Mucosa of stomach (tissue), 1 donor: ENCODE results near the gene PGPEP1.
"Not testable (repeated sequence)": the region's sequence is repeated elsewhere in the genome, so short reads cannot be mapped to it uniquely, and the experiment has no call there.

Experiments used
- H3K27me3 ChIP-seq: one replicate; pipeline ENCODE4 v1.7.0; 2013; ENCODE audit warnings: mild to moderate bottlenecking, low read length; ENCODE audit not compliant: control insufficient read depth, insufficient read depth
- H3K36me3 ChIP-seq: one replicate; pipeline ENCODE4 v1.7.0; 2013; ENCODE audit warnings: low read length; ENCODE audit not compliant: control insufficient read depth, insufficient read depth
- H3K4me1 ChIP-seq: one replicate; pipeline ENCODE4 v1.7.0; 2013; ENCODE audit warnings: mild to moderate bottlenecking, low read length; ENCODE audit not compliant: control insufficient read depth, insufficient read depth
- H3K4me3 ChIP-seq: one replicate; pipeline ENCODE4 v1.7.0; 2013; ENCODE audit warnings: low read length
- H3K9ac ChIP-seq: one replicate; pipeline ENCODE4 v1.7.0; 2013; ENCODE audit warnings: mild to moderate bottlenecking, low read length, moderate library complexity
- H3K9me3 ChIP-seq: one replicate; pipeline ENCODE4 v1.7.0; 2013; ENCODE audit warnings: mild to moderate bottlenecking, low read length, moderate library complexity; ENCODE audit not compliant: control insufficient read depth
- donor health status: Pancreatic carcinoma.

Gene PGPEP1

GRCh38 chr19:18392926-18393325 is 52.5 kb downstream of the PGPEP1 start:
- no peaks in the 10 kb centered on the region for H3K36me3 ChIP-seq
- no peak overlapping the region for H3K9ac ChIP-seq
- peaks cover 8% of the 10 kb centered on the region for H3K27me3 ChIP-seq
- no peaks in the 10 kb centered on the region for H3K9me3 ChIP-seq
- H3K4me1 ChIP-seq = peaks cover 25% of the 10 kb centered on the region
- no peak overlapping the region for H3K4me3 ChIP-seq

GRCh38 chr19:18393836-18394235 is 53.4 kb downstream of the PGPEP1 start:
- no peaks in the 10 kb centered on the region for H3K36me3 ChIP-seq
- H3K27me3 ChIP-seq = peaks cover 8% of the 10 kb centered on the region
- H3K9ac ChIP-seq = no peak overlapping the region
- H3K4me1 ChIP-seq = peaks cover 24% of the 10 kb centered on the region
- H3K9me3 ChIP-seq = no peaks in the 10 kb centered on the region
- H3K4me3 ChIP-seq = no peak overlapping the region

- no peaks in the 10 kb centered on the region for H3K9me3 ChIP-seq
- peaks cover 24% of the 10 kb centered on the region for H3K4me1 ChIP-seq
- no peak overlapping the region for H3K4me3 ChIP-seq
- peaks cover 8% of the 10 kb centered on the region for H3K27me3 ChIP-seq
- no peak overlapping the region for H3K9ac ChIP-seq
- no peaks in the 10 kb centered on the region for H3K36me3 ChIP-seq
Observed at GRCh38 chr19:18396471-18397241, 56.3 kb downstream of the PGPEP1 start.

GRCh38 chr19:18397242-18398202 is 57.1 kb downstream of the PGPEP1 start, which contains the start of gene LRRC25:
Gene LRRC25 (minus strand): TSS chr19:18397622. CDS start chr19:18396963, 659 bp downstream.
- no peaks in the 10 kb centered on the region for H3K9me3 ChIP-seq
- H3K9ac ChIP-seq = no peak within 1 kb of the TSS
- H3K4me3 ChIP-seq = no peak within 1 kb of the TSS
- H3K27me3 ChIP-seq = peaks cover 8% of the 10 kb centered on the region
- no peaks in the 10 kb centered on the region for H3K36me3 ChIP-seq
- peaks cover 16% of the 10 kb centered on the region for H3K4me1 ChIP-seq

- no peaks in the 10 kb centered on the region for H3K9me3 ChIP-seq
Observed at GRCh38 chr19:18399008-18399407, 58.6 kb downstream of the PGPEP1 start.

GRCh38 chr19:18401580-18402112 is 61.2 kb downstream of the PGPEP1 start:
- no peaks in the 10 kb centered on the region for H3K9me3 ChIP-seq
- no peak overlapping the region for H3K4me3 ChIP-seq
- peaks cover 9% of the 10 kb centered on the region for H3K4me1 ChIP-seq
- H3K36me3 ChIP-seq = no peaks in the 10 kb centered on the region
- H3K27me3 ChIP-seq = peaks cover 8% of the 10 kb centered on the region
- H3K9ac ChIP-seq = peak overlapping the region; percentile 51

More at GRCh38 chr19:18399008-18399407, 58.6 kb downstream of the PGPEP1 start:
- no peaks in the 10 kb centered on the region for H3K36me3 ChIP-seq
- H3K9ac ChIP-seq = no peak overlapping the region
- H3K4me3 ChIP-seq = no peak overlapping the region
- H3K4me1 ChIP-seq = peaks cover 9% of the 10 kb centered on the region
- H3K27me3 ChIP-seq = peaks cover 8% of the 10 kb centered on the region

GRCh38 chr19:18402455-18403248 is 62.3 kb downstream of the PGPEP1 start:
- H3K9me3 ChIP-seq, H3K9ac ChIP-seq, H3K4me1 ChIP-seq, H3K27me3 ChIP-seq, H3K4me3 ChIP-seq, H3K36me3 ChIP-seq: not testable (repeated sequence)

- H3K9ac ChIP-seq, H3K27me3 ChIP-seq, H3K36me3 ChIP-seq, H3K4me3 ChIP-seq, H3K9me3 ChIP-seq, H3K4me1 ChIP-seq: not testable (repeated sequence)
Observed at GRCh38 chr19:18405754-18406153, 65.4 kb downstream of the PGPEP1 start.

GRCh38 chr19:18406749-18407148 is 66.4 kb downstream of the PGPEP1 start:
- Histone ChIP-seq H3K4me3 (no peak overlapping the region), H3K27me3 (no peaks in the 10 kb centered on the region), H3K4me1 (no peaks in the 10 kb centered on the region), H3K9ac (no peak overlapping the region), H3K36me3 (no peaks in the 10 kb centered on the region), H3K9me3 (no peaks in the 10 kb centered on the region)

- H3K4me1 ChIP-seq = no peaks in the 10 kb centered on the region
- no peaks in the 10 kb centered on the region for H3K9me3 ChIP-seq
- no peaks in the 10 kb centered on the region for H3K27me3 ChIP-seq
- no peak overlapping the region for H3K4me3 ChIP-seq
- H3K36me3 ChIP-seq = no peaks in the 10 kb centered on the region
- no peak overlapping the region for H3K9ac ChIP-seq
Observed at GRCh38 chr19:18408053-18408476, 67.7 kb downstream of the PGPEP1 start.

GRCh38 chr19:18412610-18413239 is 72.3 kb downstream of the PGPEP1 start:
- Histone ChIP-seq H3K9me3 (no peaks in the 10 kb centered on the region), H3K4me1 (peaks cover 37% of the 10 kb centered on the region), H3K27me3 (peaks cover 5% of the 10 kb centered on the region), H3K36me3 (no peaks in the 10 kb centered on the region), H3K4me3 (no peak overlapping the region), H3K9ac (no peak overlapping the region)
